Naive thymus-derived CD4-positive, alpha-beta T cell (primary cell): ENCODE results near the gene CRAMP1. TPM values are rescaled to one million over a fixed set of nuclear protein-coding genes. Genes with fewer than 3 reads are reported as not detected.

Experiments used
- ATAC-seq: fragments of 150-1000 bp; cut with Tn5 transposase; 2 replicates; pipeline ENCODE4 v1.10.0; 2021; ENCODE audit warnings: mild to moderate bottlenecking, moderate library complexity
- CTCF ChIA-PET: fragments of 350-600 bp; sonication (Branson Sonifier 250); formaldehyde crosslinking; loops from one replicate; lab custom pipeline; 2021; ENCODE audit warnings: antibody characterized with exemption; lab: Charles Lee
- POLR2A ChIA-PET: fragments of 350-600 bp; sonication (Branson Sonifier 250); formaldehyde crosslinking; loops from one replicate; lab custom pipeline; 2021; ENCODE audit warnings: antibody characterized with exemption, inconsistent platforms; lab: Charles Lee
- DNase-seq, 9 donors: peaks; one replicate each; pipeline versions ENCODE4 v3.0.0 to v3.0.0-alpha.2; 2020 to 2022; ENCODE audit warnings: mixed read lengths in 1 of 9
- H3K27ac ChIP-seq: one replicate; pipeline ENCODE4 v1.7.0; 2013; ENCODE audit warnings: mild to moderate bottlenecking, low read depth, low read length, moderate library complexity
- H3K27me3 ChIP-seq, 2 donors: one replicate each; pipeline ENCODE4 v1.7.0; 2013; ENCODE audit warnings: low read length in 2 of 2, mild to moderate bottlenecking in 2 of 2, moderate library complexity in 2 of 2; ENCODE audit not compliant: control insufficient read depth in 2 of 2, insufficient read depth in 2 of 2
- H3K36me3 ChIP-seq, 3 experiments: 1 replicate in 2 of 3; 2 replicates in 1 of 3; pipeline ENCODE4 v1.7.0; 2013; ENCODE audit warnings: low read length in 3 of 3, mild to moderate bottlenecking in 3 of 3, moderate library complexity in 1 of 3; ENCODE audit not compliant: insufficient read depth in 3 of 3, control insufficient read depth in 2 of 3
- H3K4me1 ChIP-seq, 2 donors: one replicate each; pipeline ENCODE4 v1.7.0; 2013; ENCODE audit warnings: low read length in 2 of 2, mild to moderate bottlenecking in 2 of 2, moderate library complexity in 1 of 2; ENCODE audit not compliant: control insufficient read depth in 2 of 2, insufficient read depth in 2 of 2
- H3K4me3 ChIP-seq: 2 replicates; pipeline ENCODE4 v1.7.0; 2013; ENCODE audit warnings: mild to moderate bottlenecking, low read length
- H3K9me3 ChIP-seq, 3 experiments: 1 replicate in 2 of 3; 2 replicates in 1 of 3; pipeline ENCODE4 v1.7.0; 2013; ENCODE audit warnings: low read length in 3 of 3; ENCODE audit not compliant: control insufficient read depth in 2 of 3
- H3K27ac Mint-ChIP-seq, 9 donors: one replicate each; pipeline ENCODE4 v1.8.0; 2020 to 2022; ENCODE audit warnings: mixed read lengths in 9 of 9, mild to moderate bottlenecking in 8 of 9, moderate library complexity in 5 of 9, inconsistent platforms in 2 of 9
- H3K27me3 Mint-ChIP-seq, 5 donors: one replicate each; pipeline ENCODE4 v1.8.0; 2021 to 2022; ENCODE audit warnings: mixed read lengths in 5 of 5, mild to moderate bottlenecking in 1 of 5
- H3K36me3 Mint-ChIP-seq, 5 donors: one replicate each; pipeline ENCODE4 v1.8.0; 2020 to 2022; ENCODE audit warnings: mixed read lengths in 5 of 5, mild to moderate bottlenecking in 3 of 5, inconsistent platforms in 1 of 5
- H3K4me1 Mint-ChIP-seq, 7 donors: one replicate each; pipeline ENCODE4 v1.8.0; 2020 to 2022; ENCODE audit warnings: mixed read lengths in 7 of 7, mild to moderate bottlenecking in 3 of 7, inconsistent platforms in 1 of 7
- H3K4me3 Mint-ChIP-seq, 10 donors: one replicate each; pipeline ENCODE4 v1.8.0; 2020 to 2022; ENCODE audit warnings: mild to moderate bottlenecking in 10 of 10, mixed read lengths in 10 of 10, moderate library complexity in 6 of 10, inconsistent platforms in 2 of 10
- H3K9me3 Mint-ChIP-seq, 11 donors: one replicate each; pipeline ENCODE4 v1.8.0; 2020 to 2022; ENCODE audit warnings: mixed read lengths in 11 of 11, mild to moderate bottlenecking in 4 of 11, inconsistent platforms in 1 of 11, moderate library complexity in 1 of 11
- intact Hi-C, 2 donors: fragments of 100-400 bp; cut with micrococcal nuclease; formaldehyde crosslinking; loops; one replicate each; pipeline ENCODE4 v1.15.1; 2023
- polyA plus RNA-seq, 2 donors: library from polyadenylated mRNA; unstranded; fragments of 300-500 nt; fragmentation: Illumina TruSeq; gene quantifications; one replicate each; pipeline ENCODE4 v1.2.3, GENCODE V29; 2021
- total RNA-seq, 6 experiments: library from RNA in 5 of 6; stranded (reverse) in 5 of 6; gene quantifications; 1 replicate in 5 of 6; 2 replicates in 1 of 6; pipeline ENCODE4 v1.2.3 and lab custom pipeline; 2021 to 2026

Gene CRAMP1
- total and polyA plus RNA-seq, 7 experiments from 2014 or later = 2.1 to 33.2 (median 31.2) TPM

DNA sequence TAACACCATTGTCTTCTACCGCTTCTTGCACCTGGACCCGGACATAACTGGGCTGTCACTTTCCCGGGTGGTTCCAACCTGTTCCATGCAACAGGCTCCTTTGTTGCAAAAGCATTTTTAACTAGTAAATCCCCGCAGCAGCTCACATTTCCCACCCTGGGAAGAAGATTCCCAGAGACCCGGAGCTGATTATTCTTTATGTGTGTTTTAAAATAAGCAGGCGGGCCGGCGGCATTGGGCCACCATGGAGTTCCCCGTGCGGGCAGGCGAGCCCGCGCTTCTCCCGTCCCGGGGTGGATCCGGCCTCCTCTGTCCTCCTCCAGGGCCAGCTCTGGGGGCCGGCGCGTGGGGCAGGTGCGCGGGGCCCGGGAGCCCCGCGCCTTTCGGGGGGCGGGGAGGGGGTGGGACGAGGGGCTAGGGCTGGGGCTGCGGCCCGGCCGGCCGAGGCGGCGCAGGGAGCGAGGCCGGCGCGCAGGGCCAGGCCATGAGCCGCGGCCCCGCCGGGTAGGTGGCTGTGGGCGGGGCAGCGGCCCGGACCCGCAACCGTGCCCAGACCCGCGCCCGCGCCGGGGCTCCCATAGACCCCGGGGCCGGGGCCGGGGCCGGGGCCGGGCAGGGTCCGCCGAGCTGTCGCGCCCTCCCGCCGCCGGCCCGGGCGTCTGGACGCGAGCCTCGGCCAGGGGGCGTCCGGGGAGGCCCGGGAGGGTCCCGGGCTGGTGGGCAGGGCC, 1.7 kb downstream of the CRAMP1 start:
- peaks cover 17 to 36% of the 10 kb centered on the region in 2 donors for H3K4me1 ChIP-seq
- Mint-ChIP-seq H3K36me3 (peaks cover 6 to 28% (median 16%) of the 10 kb centered on the region in 5 donors), H3K27me3 (peaks cover 0 to 7% (median 0%) of the 10 kb centered on the region in 5 donors), H3K9me3 (peaks cover 0 to 7% (median 3%) of the 10 kb centered on the region in 11 donors), H3K4me1 (peaks cover 23 to 44% (median 33%) of the 10 kb centered on the region in 7 donors), H3K27ac (peak overlapping the region; percentile 8 to 89 (median 77)), H3K4me3 (peak overlapping the region; percentile 86 to 93 (median 90))
- H3K27me3 ChIP-seq = no peaks in the 10 kb centered on the region
- ATAC-seq (no peak), DNase-seq (peak in 3 of 9 donors; percentile 3 to 40 (median 17))
- H3K9me3 ChIP-seq = peaks cover 0 to 8% (median 0%) of the 10 kb centered on the region in 3 experiments
- peak overlapping the region; percentile 62 for H3K4me3 ChIP-seq
- POLR2A ChIA-PET = interaction anchor here (1.5 kb wide), 1 partner anchor 80 kb away, joined by 8 read pairs; the partner anchor contains the start of gene TMEM204
- H3K27ac ChIP-seq = no peak overlapping the region
- intact Hi-C loops = loop anchor here (1.0 to 10.0 kb wide), 13 partner anchors 32 to 1891 kb away; partner anchors contain the start of genes EME2 (in 2 of the 2), MRPS34 (in 2 of the 2), CLCN7 (in 1 of the 2) and CLUAP1 (in 1 of the 2)
- CTCF ChIA-PET = no interaction called here
- H3K36me3 ChIP-seq = peaks cover 0 to 23% (median 0%) of the 10 kb centered on the region in 3 experiments

DNA sequence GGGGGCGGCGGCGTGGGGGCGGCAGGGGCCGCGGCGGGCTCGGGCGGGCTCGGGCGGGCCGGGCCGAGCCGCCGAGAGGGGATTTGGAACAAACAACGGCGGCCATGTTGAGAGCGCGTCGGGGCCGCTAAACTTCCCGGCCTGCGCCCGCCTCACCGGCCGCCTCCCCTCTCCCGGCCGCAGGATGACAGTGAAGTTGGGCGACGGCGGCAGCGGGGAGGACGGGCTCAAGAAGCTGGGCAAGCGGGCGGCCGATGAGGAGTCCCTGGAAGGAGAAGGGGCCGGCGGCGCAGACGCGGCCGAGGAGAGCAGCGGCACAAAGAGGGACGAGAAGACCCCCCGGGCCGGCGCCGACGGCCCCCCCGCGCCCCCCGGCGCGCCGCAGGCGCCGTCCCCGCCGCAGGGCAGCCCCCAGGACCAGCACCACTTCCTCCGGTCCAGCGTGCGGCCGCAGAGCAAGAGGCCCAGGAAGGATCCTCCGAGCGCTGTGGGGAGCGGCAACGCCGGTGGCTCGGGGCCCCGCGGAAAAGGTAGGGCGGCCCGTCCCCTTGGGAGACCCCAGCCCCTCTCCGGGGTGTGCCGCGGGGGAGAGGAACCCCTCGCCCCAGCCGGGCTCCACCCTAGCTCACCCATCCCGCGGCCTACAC, 2.4 kb downstream of the CRAMP1 start:
- H3K36me3 ChIP-seq = peaks cover 0 to 23% (median 0%) of the 10 kb centered on the region in 3 experiments
- no peaks in the 10 kb centered on the region for H3K27me3 ChIP-seq
- Mint-ChIP-seq H3K27ac (peak overlapping the region in 3 of 9 donors; percentile 45 to 63 (median 57)), H3K36me3 (peaks cover 9 to 32% (median 20%) of the 10 kb centered on the region in 5 donors), H3K27me3 (peaks cover 0 to 7% (median 0%) of the 10 kb centered on the region in 5 donors), H3K4me1 (peaks cover 23 to 44% (median 33%) of the 10 kb centered on the region in 7 donors), H3K4me3 (peak overlapping the region; percentile 71 to 87 (median 84)), H3K9me3 (peaks cover 0 to 7% (median 3%) of the 10 kb centered on the region in 11 donors)
- peak overlapping the region; percentile 21 for H3K4me3 ChIP-seq
- peaks cover 0 to 8% (median 0%) of the 10 kb centered on the region in 3 experiments for H3K9me3 ChIP-seq
- peak in 5 of 9 donors; percentile 11 to 41 (median 14) for DNase-seq
- POLR2A ChIA-PET = interaction anchor here (1.5 kb wide), 1 partner anchor 81 kb away, joined by 8 read pairs; the partner anchor contains the start of gene TMEM204
- peaks cover 17 to 36% of the 10 kb centered on the region in 2 donors for H3K4me1 ChIP-seq
- intact Hi-C loops = loop anchor here (5.0 to 10.0 kb wide), 4 partner anchors 328 to 1890 kb away; partner anchors contain the start of genes CLUAP1 (in 1 of the 2), MSRB1 (in 1 of the 2), RNF151 (in 1 of the 2) and RNPS1 (in 1 of the 2)
- H3K27ac ChIP-seq = peak overlapping the region; percentile 55
- no peak for ATAC-seq
- CTCF ChIA-PET = no interaction called here

- H3K9me3 ChIP-seq = peaks cover 0 to 8% (median 0%) of the 10 kb centered on the region in 3 experiments
- Mint-ChIP-seq H3K36me3 (peaks cover 11 to 38% (median 26%) of the 10 kb centered on the region in 5 donors), H3K4me1 (peaks cover 18 to 43% (median 35%) of the 10 kb centered on the region in 7 donors), H3K4me3 (peak overlapping the region; percentile 66 to 87 (median 82)), H3K9me3 (peaks cover 0 to 7% (median 3%) of the 10 kb centered on the region in 11 donors), H3K27me3 (peaks cover 0 to 7% (median 0%) of the 10 kb centered on the region in 5 donors), H3K27ac (peak overlapping the region in 6 of 9 donors; percentile 22 to 60 (median 35))
- ChIA-PET CTCF (no interaction called here), POLR2A (no interaction called here)
- H3K27me3 ChIP-seq = no peaks in the 10 kb centered on the region
- no peak overlapping the region for H3K4me3 ChIP-seq
- H3K36me3 ChIP-seq = peaks cover 0 to 32% (median 0%) of the 10 kb centered on the region in 3 experiments
- ATAC-seq (no peak), DNase-seq (no peak)
- H3K27ac ChIP-seq = no peak overlapping the region
- intact Hi-C loops = loop anchor here in 1 of 2 donors (10.0 kb wide), 2 partner anchors 349 to 1889 kb away; partner anchors contain the start of genes CLUAP1, RNF151 and RPS2
- peaks cover 17 to 31% of the 10 kb centered on the region in 2 donors for H3K4me1 ChIP-seq
Measured at GRCh38 chr16:1615761-1616160, 3.6 kb downstream of the CRAMP1 start.

GRCh38 chr16:1619976-1620375, 7.8 kb downstream of the CRAMP1 start:
- CTCF ChIA-PET = no interaction called here

GRCh38 chr16:1620391-1620790, 8.2 kb downstream of the CRAMP1 start:
- Histone ChIP-seq H3K4me3 (no peak overlapping the region), H3K27me3 (no peaks in the 10 kb centered on the region), H3K4me1 (peaks cover under 1 to 3% of the 10 kb centered on the region in 2 donors), H3K9me3 (no peaks in the 10 kb centered on the region), H3K27ac (no peak overlapping the region), H3K36me3 (peaks cover 0 to 51% (median 0%) of the 10 kb centered on the region in 3 experiments)
- Mint-ChIP-seq H3K9me3 (peaks cover 0 to 1% (median 0%) of the 10 kb centered on the region in 11 donors), H3K27ac (no peak overlapping the region), H3K36me3 (peaks cover 12 to 39% (median 22%) of the 10 kb centered on the region in 5 donors), H3K4me3 (no peak overlapping the region), H3K4me1 (peaks cover 18 to 37% (median 22%) of the 10 kb centered on the region in 7 donors), H3K27me3 (peaks cover 0 to 4% (median 0%) of the 10 kb centered on the region in 5 donors)
- DNase-seq (no peak), ATAC-seq (no peak)
- intact Hi-C loops = no loop called here
- ChIA-PET POLR2A (interaction anchor here (0.6 kb wide), 1 partner anchor 119 kb away, joined by 5 read pairs; no protein-coding TSS in a partner anchor), CTCF (no interaction called here)

More at GRCh38 chr16:1619976-1620375, 7.8 kb downstream of the CRAMP1 start:
- intact Hi-C loops = loop anchor here in 1 of 2 donors (10.0 kb wide), 2 partner anchors 345 to 1885 kb away; partner anchors contain the start of genes CLUAP1, RNF151 and RPS2
- no peak overlapping the region for H3K4me3 Mint-ChIP-seq
- H3K4me1 Mint-ChIP-seq = peaks cover 21 to 38% (median 27%) of the 10 kb centered on the region in 7 donors
- no peaks in the 10 kb centered on the region for H3K9me3 ChIP-seq
- DNase-seq = no peak
- no peaks in the 10 kb centered on the region for H3K27me3 ChIP-seq
- H3K4me1 ChIP-seq = peaks cover 4 to 7% of the 10 kb centered on the region in 2 donors
- POLR2A ChIA-PET = interaction anchor here (0.6 kb wide), 1 partner anchor 119 kb away, joined by 5 read pairs; no protein-coding TSS in a partner anchor
- H3K27ac ChIP-seq = no peak overlapping the region
- peaks cover 0 to 51% (median 0%) of the 10 kb centered on the region in 3 experiments for H3K36me3 ChIP-seq
- H3K27me3 Mint-ChIP-seq = peaks cover 0 to 7% (median 0%) of the 10 kb centered on the region in 5 donors
- H3K9me3 Mint-ChIP-seq = peaks cover 0 to 3% (median 0%) of the 10 kb centered on the region in 11 donors
- no peak overlapping the region for H3K27ac Mint-ChIP-seq
- peaks cover 14 to 43% (median 26%) of the 10 kb centered on the region in 5 donors for H3K36me3 Mint-ChIP-seq
- ATAC-seq = no peak
- no peak overlapping the region for H3K4me3 ChIP-seq
